ENCODE results near the gene TMEM236.

TMEM236 gene

GRCh38 chr10:17795813-17796594, 44.0 kb downstream of the TMEM236 start:
- Histone ChIP-seq H3K9me3 (ENCODE audit: insufficient read depth, low read length) (no peaks in the 10 kb centered on the region), H3K9ac (ENCODE audit: insufficient read length, low read depth) (no peak overlapping the region), H3K4me3 (ENCODE audit: insufficient read length, low read depth) (no peak overlapping the region), H3K36me3 (ENCODE audit: insufficient read depth, insufficient read length, low read length) (no peaks in the 10 kb centered on the region), H3K27me3 (ENCODE audit: insufficient read depth, insufficient read length) (no peaks in the 10 kb centered on the region), H3K4me1 (ENCODE audit: insufficient read depth, insufficient read length) (no peaks in the 10 kb centered on the region)
- no peak for DNase-seq (ENCODE audit: low read depth, low spot score)
- TF ChIP-seq YY1 (IDR thresholded peaks at IDR 0.05; ENCODE audit: insufficient read depth, insufficient read length) (no peak), SUZ12 (IDR thresholded peaks at IDR 0.05; ENCODE audit: extremely low read depth, insufficient read depth, insufficient read length) (no peak), ZNF274 (IDR thresholded peaks at IDR 0.05; ENCODE audit: low read depth, low read length) (no peak)

- Histone ChIP-seq H3K27me3 (ENCODE audit: insufficient read depth, insufficient read length) (no peaks in the 10 kb centered on the region), H3K9ac (ENCODE audit: insufficient read length, low read depth) (no peak overlapping the region), H3K4me1 (ENCODE audit: insufficient read depth, insufficient read length) (no peaks in the 10 kb centered on the region), H3K9me3 (ENCODE audit: insufficient read depth, low read length) (no peaks in the 10 kb centered on the region), H3K36me3 (ENCODE audit: insufficient read depth, insufficient read length, low read length) (no peaks in the 10 kb centered on the region), H3K4me3 (ENCODE audit: insufficient read length, low read depth) (no peak overlapping the region)
- no peak for DNase-seq (ENCODE audit: low read depth, low spot score)
- no peak for TF ChIP-seq SUZ12 (IDR thresholded peaks at IDR 0.05; ENCODE audit: extremely low read depth, insufficient read depth, insufficient read length)
- no peak for TF ChIP-seq YY1 (IDR thresholded peaks at IDR 0.05; ENCODE audit: insufficient read depth, insufficient read length)
- no peak for TF ChIP-seq ZNF274 (IDR thresholded peaks at IDR 0.05; ENCODE audit: low read depth, low read length)
These were observed 49.5 kb downstream of the TMEM236 start for GRCh38 chr10:17801507-17801906.

- H3K27me3 ChIP-seq (ENCODE audit: insufficient read depth, insufficient read length) = no peaks in the 10 kb centered on the region
- TF ChIP-seq ZNF274 (IDR thresholded peaks at IDR 0.05; ENCODE audit: low read depth, low read length) (no peak), YY1 (IDR thresholded peaks at IDR 0.05; ENCODE audit: insufficient read depth, insufficient read length) (no peak), SUZ12 (IDR thresholded peaks at IDR 0.05; ENCODE audit: extremely low read depth, insufficient read depth, insufficient read length) (no peak)
- no peaks in the 10 kb centered on the region for H3K4me1 ChIP-seq (ENCODE audit: insufficient read depth, insufficient read length)
- no peak overlapping the region for H3K4me3 ChIP-seq (ENCODE audit: insufficient read length, low read depth)
- H3K36me3 ChIP-seq (ENCODE audit: insufficient read depth, insufficient read length, low read length) = no peaks in the 10 kb centered on the region
- H3K9me3 ChIP-seq (ENCODE audit: insufficient read depth, low read length) = no peaks in the 10 kb centered on the region
- DNase-seq (ENCODE audit: low read depth, low spot score) = no peak
- H3K9ac ChIP-seq (ENCODE audit: insufficient read length, low read depth) = no peak overlapping the region
These were observed 50.3 kb downstream of the TMEM236 start for GRCh38 chr10:17802350-17802749.

GRCh38 chr10:17802976-17803375, 51.0 kb downstream of the TMEM236 start:
- no peak overlapping the region for H3K4me3 ChIP-seq (ENCODE audit: insufficient read length, low read depth)
- no peaks in the 10 kb centered on the region for H3K36me3 ChIP-seq (ENCODE audit: insufficient read depth, insufficient read length, low read length)
- no peak overlapping the region for H3K9ac ChIP-seq (ENCODE audit: insufficient read length, low read depth)
- H3K4me1 ChIP-seq (ENCODE audit: insufficient read depth, insufficient read length) = no peaks in the 10 kb centered on the region
- DNase-seq (ENCODE audit: low read depth, low spot score) = no peak
- TF ChIP-seq YY1 (IDR thresholded peaks at IDR 0.05; ENCODE audit: insufficient read depth, insufficient read length) = no peak
- no peak for TF ChIP-seq ZNF274 (IDR thresholded peaks at IDR 0.05; ENCODE audit: low read depth, low read length)
- TF ChIP-seq SUZ12 (IDR thresholded peaks at IDR 0.05; ENCODE audit: extremely low read depth, insufficient read depth, insufficient read length) = no peak
- no peaks in the 10 kb centered on the region for H3K9me3 ChIP-seq (ENCODE audit: insufficient read depth, low read length)
- no peaks in the 10 kb centered on the region for H3K27me3 ChIP-seq (ENCODE audit: insufficient read depth, insufficient read length)

- Histone ChIP-seq H3K9me3 (ENCODE audit: insufficient read depth, low read length) (no peaks in the 10 kb centered on the region), H3K4me1 (ENCODE audit: insufficient read depth, insufficient read length) (no peaks in the 10 kb centered on the region), H3K36me3 (ENCODE audit: insufficient read depth, insufficient read length, low read length) (no peaks in the 10 kb centered on the region), H3K27me3 (ENCODE audit: insufficient read depth, insufficient read length) (no peaks in the 10 kb centered on the region), H3K4me3 (ENCODE audit: insufficient read length, low read depth) (no peak overlapping the region), H3K9ac (ENCODE audit: insufficient read length, low read depth) (no peak overlapping the region)
- no peak for DNase-seq (ENCODE audit: low read depth, low spot score)
- no peak for TF ChIP-seq SUZ12 (IDR thresholded peaks at IDR 0.05; ENCODE audit: extremely low read depth, insufficient read depth, insufficient read length)
- no peak for TF ChIP-seq ZNF274 (IDR thresholded peaks at IDR 0.05; ENCODE audit: low read depth, low read length)
These were observed 53.3 kb downstream of the TMEM236 start for GRCh38 chr10:17805330-17805729.

- H3K36me3 ChIP-seq (ENCODE audit: insufficient read depth, insufficient read length, low read length) = no peaks in the 10 kb centered on the region
- H3K9ac ChIP-seq (ENCODE audit: insufficient read length, low read depth) = no peak overlapping the region
- no peaks in the 10 kb centered on the region for H3K9me3 ChIP-seq (ENCODE audit: insufficient read depth, low read length)
- H3K4me3 ChIP-seq (ENCODE audit: insufficient read length, low read depth) = no peak overlapping the region
- no peak for DNase-seq (ENCODE audit: low read depth, low spot score)
- no peaks in the 10 kb centered on the region for H3K27me3 ChIP-seq (ENCODE audit: insufficient read depth, insufficient read length)
- no peaks in the 10 kb centered on the region for H3K4me1 ChIP-seq (ENCODE audit: insufficient read depth, insufficient read length)
- TF ChIP-seq SUZ12 (IDR thresholded peaks at IDR 0.05; ENCODE audit: extremely low read depth, insufficient read depth, insufficient read length) (no peak), ZNF274 (IDR thresholded peaks at IDR 0.05; ENCODE audit: low read depth, low read length) (no peak), YY1 (IDR thresholded peaks at IDR 0.05; ENCODE audit: insufficient read depth, insufficient read length) (no peak)
These were observed 54.0 kb downstream of the TMEM236 start for GRCh38 chr10:17805921-17806577.
